Measurements from ENCODE around the gene FAM163A.

FAM163A gene

GRCh38 chr1:179767177-179767581, 24.1 kb downstream of the FAM163A start:
- Mint-ChIP-seq H3K4me3 (no peak overlapping the region), H3K9me3 (peaks cover 4 to 11% of the 10 kb centered on the region in 2 donors), H3K27me3 (peaks cover 11 to 25% of the 10 kb centered on the region in 2 donors), H3K27ac (no peak overlapping the region), H3K4me1 (no peaks in the 10 kb centered on the region), H3K36me3 (peaks cover 0 to 2% of the 10 kb centered on the region in 2 donors)
- ATAC-seq (replicated peaks) (no peak), DNase-seq (no peak)

DNA sequence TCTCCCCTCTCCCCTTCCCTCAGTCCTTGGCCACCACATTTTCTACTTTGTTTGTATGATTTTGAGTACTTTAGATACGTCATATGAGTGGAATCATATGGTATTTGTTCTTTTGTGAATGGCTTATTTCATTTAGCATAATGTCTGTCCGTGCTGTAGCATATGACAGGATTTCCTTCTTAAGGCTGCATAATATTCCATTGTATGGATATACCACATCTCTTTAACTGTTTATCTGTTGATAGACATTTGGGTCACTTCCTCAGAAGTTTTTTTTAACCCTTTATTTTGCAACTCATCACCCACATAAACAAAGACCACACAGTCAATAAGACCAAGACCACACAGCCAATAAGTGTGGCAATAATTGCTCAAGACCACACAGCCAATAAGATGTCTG, 24.9 kb downstream of the FAM163A start:
- H3K36me3 Mint-ChIP-seq: peaks cover 0 to 2% of the 10 kb centered on the region in 2 donors
- no peaks in the 10 kb centered on the region for H3K4me1 Mint-ChIP-seq
- ATAC-seq (replicated peaks) (no peak), DNase-seq (no peak)
- peaks cover 8 to 17% of the 10 kb centered on the region in 2 donors for H3K9me3 Mint-ChIP-seq
- H3K4me3 Mint-ChIP-seq: no peak overlapping the region
- H3K27ac Mint-ChIP-seq: no peak overlapping the region
- peaks cover 11 to 27% of the 10 kb centered on the region in 2 donors for H3K27me3 Mint-ChIP-seq

DNA sequence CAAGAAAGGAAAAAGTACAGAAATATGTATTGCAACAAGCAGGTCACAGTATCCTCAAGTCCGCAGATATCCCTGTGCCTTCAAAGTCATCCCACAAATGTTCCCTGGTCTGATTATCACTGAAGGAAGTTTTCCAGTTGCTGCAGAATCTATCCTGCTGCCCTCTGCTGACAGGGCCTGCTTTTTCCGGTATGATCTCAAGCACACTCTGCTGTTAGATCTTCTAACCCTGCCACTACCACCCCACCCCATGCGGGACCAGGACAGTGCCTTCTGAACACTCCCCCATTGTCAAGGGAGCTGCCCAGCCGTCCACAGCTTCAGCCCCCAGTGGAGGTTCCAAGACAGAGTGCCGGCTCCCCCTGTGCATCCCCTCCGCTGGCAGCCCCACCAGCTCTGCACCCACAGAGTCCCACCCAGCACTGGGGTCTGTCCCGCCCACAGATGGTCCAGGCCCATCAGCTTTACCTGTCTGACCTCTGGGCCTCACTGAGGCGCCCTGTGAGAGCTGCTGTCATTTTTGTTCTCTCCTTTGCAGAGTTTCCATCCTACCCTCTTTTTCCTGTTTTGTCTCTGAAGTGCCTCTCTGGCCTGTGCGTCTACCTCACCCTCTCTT, 27.9 kb downstream of the FAM163A start:
- Mint-ChIP-seq H3K27me3 (peaks cover 15 to 20% of the 10 kb centered on the region in 2 donors), H3K4me1 (no peaks in the 10 kb centered on the region), H3K27ac (no peak overlapping the region), H3K4me3 (no peak overlapping the region), H3K9me3 (peaks cover 13 to 17% of the 10 kb centered on the region in 2 donors), H3K36me3 (peaks cover 0 to 2% of the 10 kb centered on the region in 2 donors)
- DNase-seq: no peak
- ATAC-seq (replicated peaks): no peak

DNA sequence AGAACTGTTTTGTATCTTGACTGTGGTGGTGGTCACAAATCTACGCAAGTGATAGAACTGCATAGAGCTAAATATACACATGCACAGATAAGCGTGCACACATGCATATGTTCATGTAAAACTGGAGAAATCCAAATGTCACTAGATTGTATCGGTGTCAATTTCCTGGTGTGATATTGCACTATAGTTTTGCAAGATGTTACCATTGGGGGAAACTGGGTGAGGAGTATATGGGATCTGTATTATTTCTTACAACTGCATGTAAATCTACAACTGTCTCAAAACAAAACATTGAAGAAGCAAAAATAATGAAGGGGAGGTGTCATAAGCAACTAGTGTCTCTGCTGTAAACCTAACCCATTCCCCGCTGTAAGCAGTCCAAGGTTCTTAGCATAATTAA, 30.2 kb downstream of the FAM163A start:
- DNase-seq (no peak), ATAC-seq (replicated peaks) (no peak)
- Mint-ChIP-seq H3K27me3 (peaks cover 21 to 30% of the 10 kb centered on the region in 2 donors), H3K4me3 (no peak overlapping the region), H3K36me3 (peaks cover 0 to 2% of the 10 kb centered on the region in 2 donors), H3K27ac (no peak overlapping the region), H3K4me1 (no peaks in the 10 kb centered on the region), H3K9me3 (peaks cover 13 to 14% of the 10 kb centered on the region in 2 donors)

DNA sequence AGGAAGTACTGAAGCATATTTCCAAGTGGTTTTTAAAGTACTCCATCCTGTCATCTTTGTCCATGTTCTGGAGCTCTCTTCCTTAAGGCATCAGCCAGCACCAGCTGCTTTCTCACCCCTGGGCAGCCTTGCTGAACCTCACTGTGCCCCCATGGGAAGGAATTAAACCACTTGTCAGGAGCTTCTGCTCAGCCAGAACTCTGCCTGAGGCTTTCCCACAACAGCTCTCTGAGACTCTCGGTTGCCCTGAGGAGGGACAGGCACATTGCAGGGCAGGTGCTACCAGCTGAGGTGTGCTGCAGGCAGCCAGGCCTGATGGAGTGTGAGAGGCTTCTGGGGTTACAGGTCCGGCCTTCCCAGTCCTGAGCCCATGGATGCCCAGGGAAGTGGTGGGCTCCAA, 30.9 kb downstream of the FAM163A start:
- Mint-ChIP-seq H3K4me3 (no peak overlapping the region), H3K27me3 (peaks cover 27 to 33% of the 10 kb centered on the region in 2 donors), H3K4me1 (no peaks in the 10 kb centered on the region), H3K36me3 (peaks cover 0 to 2% of the 10 kb centered on the region in 2 donors), H3K9me3 (peaks cover 13% of the 10 kb centered on the region in 2 donors), H3K27ac (no peak overlapping the region)
- ATAC-seq (replicated peaks) (no peak), DNase-seq (no peak)

- H3K36me3 Mint-ChIP-seq: peaks cover 0 to 2% of the 10 kb centered on the region in 2 donors
- H3K4me3 Mint-ChIP-seq: no peak overlapping the region
- ATAC-seq (replicated peaks): no peak
- no peaks in the 10 kb centered on the region for H3K4me1 Mint-ChIP-seq
- H3K27ac Mint-ChIP-seq: no peak overlapping the region
- H3K9me3 Mint-ChIP-seq: peaks cover 13% of the 10 kb centered on the region in 2 donors
- no peak for DNase-seq
- peaks cover 27 to 33% of the 10 kb centered on the region in 2 donors for H3K27me3 Mint-ChIP-seq
Observed at GRCh38 chr1:179774566-179774965, 31.5 kb downstream of the FAM163A start.

DNA sequence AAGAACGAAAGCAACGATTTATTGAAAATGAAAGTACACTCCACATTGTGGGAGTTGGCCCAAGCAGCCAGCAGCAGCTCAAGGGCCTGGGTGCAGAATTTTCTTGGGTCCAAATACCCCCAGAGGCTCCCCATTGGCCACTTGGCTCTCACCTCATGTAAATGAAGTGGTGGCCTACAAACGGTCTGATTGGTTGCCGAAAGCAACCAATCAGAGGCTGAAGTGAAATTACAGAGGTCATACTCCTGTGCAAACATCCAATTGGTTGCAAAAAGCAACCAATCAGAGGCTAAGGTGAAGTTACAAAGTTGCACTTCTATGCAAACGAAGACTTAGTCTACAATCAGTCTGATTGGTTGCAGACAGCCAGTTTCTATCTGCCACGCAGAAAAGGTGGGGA, 31.9 kb downstream of the FAM163A start:
- Mint-ChIP-seq H3K4me3 (no peak overlapping the region), H3K27ac (no peak overlapping the region), H3K27me3 (peaks cover 27 to 33% of the 10 kb centered on the region in 2 donors), H3K36me3 (peaks cover 0 to 1% of the 10 kb centered on the region in 2 donors), H3K4me1 (no peaks in the 10 kb centered on the region), H3K9me3 (peaks cover 13% of the 10 kb centered on the region in 2 donors)
- DNase-seq (no peak), ATAC-seq (replicated peaks) (no peak)

- Mint-ChIP-seq H3K9me3 (peaks cover 10% of the 10 kb centered on the region in 2 donors), H3K36me3 (no peaks in the 10 kb centered on the region), H3K27me3 (peaks cover 13 to 23% of the 10 kb centered on the region in 2 donors), H3K4me3 (no peak overlapping the region), H3K4me1 (no peaks in the 10 kb centered on the region), H3K27ac (no peak overlapping the region)
- ATAC-seq (replicated peaks) (no peak), DNase-seq (no peak)
Observed at GRCh38 chr1:179776831-179777230, 33.7 kb downstream of the FAM163A start.

DNA sequence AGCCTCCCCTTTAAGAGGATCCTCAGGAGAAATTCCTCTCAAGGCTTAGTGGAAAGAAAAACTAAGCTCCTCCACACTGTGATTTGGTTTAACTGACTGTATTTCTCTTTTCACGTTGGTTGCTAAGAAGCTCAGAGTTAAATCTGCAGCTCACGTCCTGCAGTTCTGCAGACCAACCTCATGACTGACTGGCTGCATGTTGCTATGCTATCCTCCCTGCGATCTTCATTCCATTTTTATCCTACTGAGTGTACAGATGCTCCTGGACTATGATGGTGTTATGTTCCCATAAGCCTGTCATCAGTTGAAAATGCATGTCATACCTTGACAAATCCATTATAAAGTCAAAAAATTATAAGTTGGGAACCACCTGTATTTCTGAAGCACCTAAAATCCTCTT, 34.6 kb downstream of the FAM163A start:
- Mint-ChIP-seq H3K9me3 (peaks cover 1 to 5% of the 10 kb centered on the region in 2 donors), H3K36me3 (no peaks in the 10 kb centered on the region), H3K27me3 (peaks cover 7 to 22% of the 10 kb centered on the region in 2 donors), H3K27ac (no peak overlapping the region), H3K4me3 (no peak overlapping the region), H3K4me1 (no peaks in the 10 kb centered on the region)
- ATAC-seq (replicated peaks): no peak
- DNase-seq: no peak

DNA sequence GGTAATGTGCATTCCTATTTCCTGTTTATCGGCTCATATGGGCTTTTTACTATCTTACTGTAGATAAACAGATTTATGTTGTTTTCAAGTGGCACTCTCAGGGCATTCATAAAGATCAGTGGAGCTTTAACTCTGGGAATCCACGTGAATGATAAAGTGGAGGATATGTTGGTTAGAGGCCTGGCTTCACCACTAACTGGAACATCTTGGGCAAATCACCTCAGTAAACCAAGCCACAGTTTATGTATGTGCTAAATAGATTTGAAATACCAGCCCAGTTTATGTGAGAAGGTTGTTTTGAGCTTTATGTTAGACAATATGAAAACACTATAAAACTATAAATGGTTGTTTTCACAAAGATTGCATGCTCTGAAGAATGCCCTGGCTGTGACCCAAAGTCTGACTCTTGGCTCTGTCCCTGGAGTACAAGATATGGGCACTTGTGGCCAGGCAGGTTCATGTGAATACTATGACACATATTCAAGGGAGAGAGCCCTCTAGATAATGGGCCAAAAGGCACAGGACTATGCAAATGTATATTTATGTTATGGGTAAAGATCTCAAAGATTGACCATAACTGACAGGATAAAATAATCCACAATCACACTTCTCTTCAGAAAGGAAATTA, 36.7 kb downstream of the FAM163A start:
- Mint-ChIP-seq H3K27ac (no peak overlapping the region), H3K36me3 (no peaks in the 10 kb centered on the region), H3K27me3 (peaks cover 7 to 19% of the 10 kb centered on the region in 2 donors), H3K4me1 (no peaks in the 10 kb centered on the region), H3K9me3 (peaks cover 0 to under 1% of the 10 kb centered on the region in 2 donors), H3K4me3 (no peak overlapping the region)
- DNase-seq (no peak), ATAC-seq (replicated peaks) (no peak)

GRCh38 chr1:179781962-179782361, 38.9 kb downstream of the FAM163A start:
- H3K27ac Mint-ChIP-seq: no peak overlapping the region
- H3K4me3 Mint-ChIP-seq: no peak overlapping the region
- peaks cover 13 to 28% of the 10 kb centered on the region in 2 donors for H3K27me3 Mint-ChIP-seq
- peaks cover 2 to 5% of the 10 kb centered on the region in 2 donors for H3K4me1 Mint-ChIP-seq
- ATAC-seq (replicated peaks) (no peak), DNase-seq (no peak)
- H3K36me3 Mint-ChIP-seq: no peaks in the 10 kb centered on the region
- H3K9me3 Mint-ChIP-seq: no peaks in the 10 kb centered on the region

DNA sequence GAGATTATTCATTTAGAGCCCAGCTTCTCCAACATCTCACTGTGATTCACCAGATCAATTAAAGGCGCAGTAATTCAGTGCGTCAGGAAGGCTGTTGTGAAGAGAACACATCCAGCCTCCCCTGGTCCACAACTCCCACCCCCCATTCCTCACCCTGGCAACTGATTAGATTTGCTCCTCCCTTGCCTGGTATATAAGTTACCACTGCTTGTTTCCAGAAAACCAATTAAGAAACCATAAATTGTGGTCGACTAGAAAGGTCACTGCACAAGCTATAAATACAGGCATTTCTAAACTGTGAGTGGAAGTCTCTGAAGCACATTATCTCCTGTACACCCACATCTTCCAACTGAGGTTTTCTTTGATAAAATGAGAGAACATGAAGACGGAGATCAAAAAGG, 41.9 kb downstream of the FAM163A start:
- H3K9me3 Mint-ChIP-seq: no peaks in the 10 kb centered on the region
- ATAC-seq (replicated peaks) (no peak), DNase-seq (no peak)
- H3K27me3 Mint-ChIP-seq: peaks cover 11 to 17% of the 10 kb centered on the region in 2 donors
- no peaks in the 10 kb centered on the region for H3K36me3 Mint-ChIP-seq
- peaks cover 2 to 5% of the 10 kb centered on the region in 2 donors for H3K4me1 Mint-ChIP-seq
- no peak overlapping the region for H3K27ac Mint-ChIP-seq
- H3K4me3 Mint-ChIP-seq: no peak overlapping the region

DNA sequence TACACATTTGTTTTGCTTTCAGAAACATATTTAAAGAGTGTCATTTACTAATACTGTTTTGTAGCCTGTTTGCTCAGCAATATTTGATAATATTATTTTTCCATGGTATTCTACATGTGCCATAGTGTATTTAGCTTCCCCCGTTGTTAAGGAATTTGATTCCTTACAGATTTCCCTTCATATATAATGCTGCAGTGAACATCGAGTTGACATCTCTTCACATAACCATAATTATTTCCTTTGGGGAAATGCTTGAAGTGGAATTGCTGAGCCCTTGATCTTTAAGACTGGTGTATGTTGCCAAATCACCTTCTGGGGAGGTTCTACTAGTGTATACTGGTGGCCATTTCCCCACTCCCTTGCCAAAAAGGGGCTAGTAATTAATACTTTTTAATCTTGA, 42.6 kb downstream of the FAM163A start:
- Mint-ChIP-seq H3K27ac (no peak overlapping the region), H3K4me1 (peaks cover 2 to 5% of the 10 kb centered on the region in 2 donors), H3K27me3 (peaks cover 11 to 17% of the 10 kb centered on the region in 2 donors), H3K9me3 (no peaks in the 10 kb centered on the region), H3K36me3 (no peaks in the 10 kb centered on the region), H3K4me3 (no peak overlapping the region)
- no peak for DNase-seq
- no peak for ATAC-seq (replicated peaks)

GRCh38 chr1:179786815-179787685, 44.0 kb downstream of the FAM163A start:
- peaks cover 11 to 25% of the 10 kb centered on the region in 2 donors for H3K27me3 Mint-ChIP-seq
- H3K4me3 Mint-ChIP-seq: no peak overlapping the region
- no peaks in the 10 kb centered on the region for H3K9me3 Mint-ChIP-seq
- H3K36me3 Mint-ChIP-seq: no peaks in the 10 kb centered on the region
- peaks cover 2 to 5% of the 10 kb centered on the region in 2 donors for H3K4me1 Mint-ChIP-seq
- no peak overlapping the region for H3K27ac Mint-ChIP-seq
- ATAC-seq (replicated peaks) (no peak), DNase-seq (no peak)

Data from stimulated activated naive B cell treated with anti-CD40 and anti-IgM and Interleukin-4, amounts not matched to agents 10 μg/mL and 1 μg/mL and 100 μg/mL, for 72 hours (primary cell).